ENCODE measurements around the gene DNAJA2.

DNAJA2 gene

GRCh38 chr16:46973207-46973995, at the start of gene DNAJA2:
Gene DNAJA2, minus strand, starts transcription at chr16:46973674. Its CDS starts 102 bp downstream, at chr16:46973572.
- H3K36me3 Mint-ChIP-seq (ENCODE audit: low read depth) = peaks cover 25% of the 10 kb centered on the region
- H3K4me1 Mint-ChIP-seq = peaks cover 39% of the 10 kb centered on the region
- H3K27me3 Mint-ChIP-seq (ENCODE audit: low read depth, poor library complexity) = peaks cover 3% of the 10 kb centered on the region
- no peaks in the 10 kb centered on the region for H3K9me3 Mint-ChIP-seq
- no peak for TF ChIP-seq CTCF (IDR thresholded peaks at IDR 0.05)
- peak within 1 kb of the TSS; percentile 100 for H3K27ac Mint-ChIP-seq
- peak within 1 kb of the TSS; percentile 91 for H3K4me3 Mint-ChIP-seq
- peak; percentile 95 for DNase-seq

- Mint-ChIP-seq H3K27ac (no peak overlapping the region), H3K4me3 (no peak overlapping the region), H3K27me3 (ENCODE audit: low read depth, poor library complexity) (peaks cover 8% of the 10 kb centered on the region), H3K9me3 (no peaks in the 10 kb centered on the region), H3K4me1 (peaks cover 10% of the 10 kb centered on the region), H3K36me3 (ENCODE audit: low read depth) (no peaks in the 10 kb centered on the region)
- no peak for TF ChIP-seq CTCF (IDR thresholded peaks at IDR 0.05)
- DNase-seq = no peak
Measured at GRCh38 chr16:47019568-47019967, 46.1 kb upstream of the DNAJA2 start.

- peak; percentile 49 for DNase-seq
- Mint-ChIP-seq H3K27me3 (ENCODE audit: low read depth, poor library complexity) (peaks cover 5% of the 10 kb centered on the region), H3K27ac (no peak overlapping the region), H3K4me3 (no peak overlapping the region), H3K36me3 (ENCODE audit: low read depth) (no peaks in the 10 kb centered on the region), H3K4me1 (peaks cover 10% of the 10 kb centered on the region), H3K9me3 (no peaks in the 10 kb centered on the region)
- TF ChIP-seq CTCF (IDR thresholded peaks at IDR 0.05) = peak; percentile 57
Measured at GRCh38 chr16:47018223-47018891, 44.9 kb upstream of the DNAJA2 start.

GRCh38 chr16:47017636-47018035, 44.2 kb upstream of the DNAJA2 start:
- DNase-seq = no peak
- H3K27me3 Mint-ChIP-seq (ENCODE audit: low read depth, poor library complexity) = peaks cover 5% of the 10 kb centered on the region
- no peak overlapping the region for H3K4me3 Mint-ChIP-seq
- peaks cover 10% of the 10 kb centered on the region for H3K4me1 Mint-ChIP-seq
- TF ChIP-seq CTCF (IDR thresholded peaks at IDR 0.05) = no peak
- H3K27ac Mint-ChIP-seq = no peak overlapping the region
- no peaks in the 10 kb centered on the region for H3K36me3 Mint-ChIP-seq (ENCODE audit: low read depth)
- H3K9me3 Mint-ChIP-seq = no peaks in the 10 kb centered on the region

- Mint-ChIP-seq H3K36me3 (ENCODE audit: low read depth) (no peaks in the 10 kb centered on the region), H3K4me3 (no peak overlapping the region), H3K4me1 (peaks cover 10% of the 10 kb centered on the region), H3K27me3 (ENCODE audit: low read depth, poor library complexity) (peaks cover 5% of the 10 kb centered on the region), H3K9me3 (peaks cover 4% of the 10 kb centered on the region), H3K27ac (no peak overlapping the region)
- DNase-seq = no peak
- TF ChIP-seq CTCF (IDR thresholded peaks at IDR 0.05) = no peak
Measured at GRCh38 chr16:47016700-47017133, 43.2 kb upstream of the DNAJA2 start.
